Measurements from ENCODE around the gene SLC39A11.
A peak's percentile ranks its signal among the peaks of the same experiment; 100 is the strongest.
"Not testable (repeated sequence)": the region's sequence is repeated elsewhere in the genome, so short reads cannot be mapped to it uniquely, and the experiment has no call there.

The SLC39A11 gene

DNA sequence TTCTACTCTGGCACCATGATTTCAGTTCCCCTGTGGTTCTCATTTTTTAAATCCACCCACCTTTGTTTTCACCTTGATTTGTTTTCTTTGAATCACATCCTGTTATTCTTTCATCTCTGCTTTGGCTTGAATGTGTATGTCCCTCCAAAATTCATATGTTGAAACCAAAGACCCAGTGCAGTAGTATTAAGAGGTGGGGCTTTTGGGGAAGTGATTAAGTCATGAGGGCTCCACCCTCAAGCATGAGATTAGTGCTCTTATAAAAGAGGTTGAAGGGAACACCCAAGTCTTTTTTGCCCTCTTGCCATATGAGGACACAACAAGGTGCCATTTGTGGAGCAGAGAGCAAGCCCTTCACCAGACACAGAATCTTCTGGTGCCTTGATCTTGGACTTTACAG lies 382.3 kb downstream of the SLC39A11 start:
- DNase-seq, result no peak

DNA sequence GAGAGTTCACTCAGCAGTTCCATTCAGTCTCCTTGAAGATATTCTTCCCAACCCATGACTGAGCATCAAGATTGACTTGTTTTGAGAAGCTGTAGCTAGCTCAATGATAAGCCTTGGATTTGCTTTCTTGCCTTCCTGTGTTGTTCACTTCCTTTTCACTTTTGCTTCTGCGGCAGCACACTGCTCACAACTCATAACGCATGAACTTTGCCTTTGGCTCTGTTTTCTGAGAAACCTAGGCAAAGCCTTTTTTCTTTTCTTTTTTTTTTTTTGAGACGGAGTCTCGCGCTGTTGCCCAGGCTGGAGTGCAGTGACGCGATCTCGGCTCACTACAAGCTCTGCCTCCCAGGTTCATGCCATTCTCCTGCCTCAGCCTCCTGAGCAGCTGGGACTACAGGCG lies 383.8 kb downstream of the SLC39A11 start:
- DNase-seq, result not testable (repeated sequence)

DNA sequence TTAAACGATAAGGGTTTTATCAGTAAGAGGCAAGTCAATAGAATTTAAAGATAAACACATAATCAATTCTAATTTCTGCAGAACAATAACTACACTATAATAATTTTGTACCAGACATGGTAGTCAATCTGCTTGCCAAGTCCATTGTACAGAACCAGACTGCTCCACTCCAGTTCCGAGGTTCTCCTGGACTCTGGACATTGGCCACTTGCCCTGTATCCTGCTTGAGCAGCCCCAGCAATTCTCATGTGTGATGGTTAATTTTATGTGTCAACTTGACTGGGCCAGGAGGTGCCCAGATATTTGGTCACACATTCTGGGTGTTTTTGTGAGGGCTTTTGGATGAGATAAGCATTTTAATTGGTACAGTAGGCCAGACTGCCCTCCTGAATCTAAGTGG lies 384.6 kb downstream of the SLC39A11 start:
- DNase-seq, result no peak

DNA sequence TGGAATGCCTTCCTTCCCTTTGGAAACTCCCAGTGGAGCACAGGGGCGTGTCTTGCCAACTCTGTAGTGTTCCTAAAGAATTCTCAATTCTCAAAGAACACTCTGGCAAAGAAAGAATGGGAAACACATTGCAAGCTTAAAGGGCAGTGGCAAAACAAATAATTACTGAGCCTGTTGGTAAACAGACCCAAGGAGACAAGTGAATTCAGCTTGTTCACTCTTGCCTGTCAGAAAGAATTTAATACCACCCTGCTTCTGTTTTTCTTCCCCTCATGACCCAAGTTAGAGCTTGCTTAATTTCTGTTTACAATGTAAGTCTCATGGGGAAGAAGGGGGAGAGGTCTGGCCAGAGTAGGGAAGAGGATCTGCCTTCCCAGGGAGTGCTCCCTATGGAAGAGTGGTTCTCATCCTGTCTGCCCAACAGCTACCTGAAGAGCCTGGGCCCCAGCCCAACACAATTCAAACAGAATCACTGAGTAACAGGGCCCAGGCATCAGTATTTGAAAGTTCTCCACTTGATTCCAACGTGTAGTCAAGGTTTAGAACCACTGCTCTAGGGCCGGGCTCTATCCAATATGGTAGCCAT lies 386.0 kb downstream of the SLC39A11 start:
- no peak for DNase-seq

DNA sequence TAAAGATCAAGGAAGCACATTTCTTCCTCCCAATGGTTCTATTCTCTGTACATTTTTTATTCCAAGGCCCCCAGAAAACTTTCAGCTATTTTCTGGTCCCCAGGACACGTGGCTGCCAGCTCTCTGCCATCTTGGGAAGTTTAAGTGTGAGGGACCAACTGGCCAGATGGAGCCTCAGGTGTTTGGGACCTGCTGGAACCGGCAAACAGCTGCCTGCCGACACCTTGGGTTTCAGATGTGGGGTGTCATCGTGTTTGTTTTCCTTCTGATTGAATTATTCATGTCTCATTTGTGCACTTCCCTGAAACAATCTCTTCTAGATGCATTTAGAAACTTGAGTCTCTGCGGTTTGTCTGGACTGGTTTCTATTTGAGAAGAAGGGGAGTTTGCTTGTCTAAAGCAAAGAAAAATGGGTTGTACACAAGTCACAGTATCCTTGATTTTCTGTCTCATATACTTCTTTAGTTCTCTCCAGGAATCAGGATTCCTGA lies 386.5 kb downstream of the SLC39A11 start:
- no peak for DNase-seq

DNA sequence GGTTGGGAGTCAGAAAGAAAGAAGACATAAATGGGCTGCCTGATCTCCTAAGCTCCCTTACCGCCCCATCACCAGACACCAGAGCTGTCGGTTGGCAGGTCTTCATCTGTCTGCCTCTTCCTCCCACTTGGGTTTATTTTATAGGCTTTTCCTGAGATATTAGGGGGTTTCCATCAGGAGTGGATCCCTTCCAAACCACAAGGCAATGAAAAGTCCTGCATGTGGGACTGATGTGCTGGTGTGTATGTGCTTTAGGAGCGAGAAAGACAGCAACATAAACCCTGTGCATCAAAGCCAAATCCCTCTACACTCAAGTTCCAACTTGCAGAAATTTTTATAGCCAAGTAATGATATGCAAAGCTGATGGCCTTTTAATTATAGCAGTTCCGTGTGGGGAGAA lies 389.5 kb downstream of the SLC39A11 start:
- no peak for DNase-seq

DNA sequence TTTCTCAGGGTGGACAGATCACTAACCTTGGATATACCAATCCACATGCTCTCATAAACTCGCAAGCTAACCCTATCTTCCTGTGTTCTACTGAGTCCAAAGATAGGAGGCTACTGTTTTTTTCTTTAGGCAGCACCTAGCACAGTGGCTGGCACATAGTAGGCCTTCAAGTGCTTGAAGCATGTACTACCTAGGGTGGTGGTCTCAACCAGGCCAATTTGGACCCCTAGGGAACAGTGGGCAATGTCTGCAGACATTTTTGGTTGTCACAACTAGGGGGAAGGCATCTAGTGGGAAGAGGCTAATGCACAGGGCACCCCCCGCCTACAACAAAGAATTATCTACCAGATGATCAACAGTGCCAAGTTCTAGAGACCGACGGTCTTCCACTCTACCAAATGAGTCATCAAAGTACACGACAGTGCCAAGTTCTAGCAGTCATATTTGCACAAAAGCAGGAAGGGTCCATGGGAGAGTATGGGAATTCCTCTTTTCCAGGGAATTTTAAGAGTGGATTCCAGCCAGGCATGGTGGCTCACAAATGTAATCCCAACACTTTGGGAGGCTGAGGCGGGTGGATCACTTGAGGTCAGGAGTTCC lies 390.3 kb downstream of the SLC39A11 start:
- no peak for DNase-seq

DNA sequence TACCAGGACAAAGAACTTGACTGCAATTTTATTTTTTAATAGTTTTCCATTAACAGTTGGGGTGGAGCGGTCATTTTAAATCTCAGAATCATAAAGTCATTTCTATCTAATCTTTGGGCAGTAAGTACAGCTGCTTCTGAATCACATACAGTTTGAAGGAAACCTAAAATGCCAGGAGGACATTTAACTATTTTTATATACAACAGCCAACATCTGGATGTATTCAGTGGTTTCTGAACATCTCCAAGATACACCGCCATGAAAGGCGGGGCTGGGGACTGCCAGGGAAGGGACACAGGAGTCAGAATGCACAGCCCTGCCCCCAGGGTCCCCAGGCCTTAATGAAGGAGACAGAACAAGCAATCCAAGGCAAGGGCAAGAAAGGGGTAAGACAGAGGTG lies 392.3 kb downstream of the SLC39A11 start:
- no peak for DNase-seq

DNA sequence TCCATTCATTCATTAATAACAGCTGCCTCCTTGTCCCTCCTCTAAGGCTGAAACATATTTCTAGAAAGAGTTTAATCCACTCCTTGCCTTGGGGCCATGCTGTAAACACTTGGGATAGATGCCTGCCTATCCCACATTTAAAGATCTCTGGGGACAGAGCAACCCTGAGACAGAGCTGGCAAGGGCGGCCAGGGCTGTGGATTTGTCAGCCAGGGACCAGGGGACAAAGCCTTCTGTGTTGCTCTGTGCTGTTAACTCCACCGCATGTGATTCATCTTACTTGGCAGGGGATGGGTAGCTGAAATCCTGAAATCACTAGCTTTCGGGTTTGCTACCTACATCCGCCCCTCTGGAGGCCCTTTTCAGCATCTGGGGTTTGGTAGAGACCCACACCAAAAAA lies 392.9 kb downstream of the SLC39A11 start:
- peak; percentile 37 to 46 for DNase-seq

DNA sequence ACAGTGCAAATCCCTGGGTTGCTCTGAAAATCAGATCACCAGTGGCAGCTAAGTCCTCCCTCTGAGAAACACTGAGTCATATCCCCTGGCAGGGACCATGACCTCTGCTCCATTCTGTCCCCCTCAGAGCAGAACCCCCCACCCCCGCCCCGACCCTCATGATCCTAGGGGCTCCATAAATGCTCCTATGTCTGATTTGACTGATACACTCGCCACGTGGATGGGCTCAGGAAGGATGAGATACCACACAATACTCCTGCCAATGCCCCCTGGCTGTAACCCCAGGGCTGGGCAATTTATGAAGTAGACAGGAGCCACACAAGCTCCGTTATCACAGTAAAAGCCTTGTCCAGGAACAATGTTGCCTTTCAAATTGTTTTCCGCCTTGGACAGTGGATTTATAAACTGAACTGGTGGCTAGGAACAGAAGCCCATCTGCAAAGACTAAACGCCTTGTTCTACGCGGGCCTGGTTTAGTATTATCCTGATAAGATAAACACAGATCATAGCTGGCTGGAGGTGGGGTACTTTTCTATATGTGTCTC lies 394.8 kb downstream of the SLC39A11 start:
- peak; percentile 40 to 77 for DNase-seq

DNA sequence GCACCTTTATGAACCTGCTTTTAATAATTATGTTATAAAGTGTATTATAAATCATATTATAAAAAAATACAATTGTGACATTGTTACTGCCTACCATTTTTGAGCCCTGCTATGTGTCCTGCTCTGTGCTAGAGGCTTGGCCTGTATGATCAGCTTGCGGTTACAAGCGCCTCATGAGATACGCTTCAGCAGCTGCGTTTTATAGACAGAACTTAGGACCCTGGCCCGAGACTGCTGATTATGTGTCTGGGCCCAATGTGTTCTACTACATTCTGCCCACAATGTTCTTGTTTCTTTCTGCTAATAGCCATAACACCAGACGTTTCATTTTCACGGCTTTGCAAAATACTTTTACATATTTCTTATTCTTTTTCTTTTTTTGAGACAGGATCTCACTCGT lies 395.8 kb downstream of the SLC39A11 start:
- DNase-seq, result no peak

DNA sequence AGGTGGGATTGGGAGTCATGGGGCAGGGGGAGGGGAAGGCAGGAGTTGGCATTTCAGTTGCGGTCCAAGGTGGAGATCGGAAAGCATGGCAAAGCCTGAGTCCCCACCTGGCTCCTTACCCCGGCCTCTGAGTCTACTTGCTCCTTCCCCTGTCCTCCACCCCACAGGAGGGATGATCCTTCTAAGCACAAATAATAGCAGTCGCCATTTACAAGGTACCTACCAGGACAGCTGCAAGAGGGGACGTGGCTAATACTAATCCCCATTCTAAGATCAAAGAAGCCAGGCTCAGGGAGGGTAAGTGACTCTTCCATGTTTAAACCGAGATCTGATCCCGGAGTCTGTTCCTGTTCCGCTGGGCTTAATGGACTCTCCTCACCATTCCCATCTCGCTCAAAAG lies 396.3 kb downstream of the SLC39A11 start:
- DNase-seq, result no peak

DNA sequence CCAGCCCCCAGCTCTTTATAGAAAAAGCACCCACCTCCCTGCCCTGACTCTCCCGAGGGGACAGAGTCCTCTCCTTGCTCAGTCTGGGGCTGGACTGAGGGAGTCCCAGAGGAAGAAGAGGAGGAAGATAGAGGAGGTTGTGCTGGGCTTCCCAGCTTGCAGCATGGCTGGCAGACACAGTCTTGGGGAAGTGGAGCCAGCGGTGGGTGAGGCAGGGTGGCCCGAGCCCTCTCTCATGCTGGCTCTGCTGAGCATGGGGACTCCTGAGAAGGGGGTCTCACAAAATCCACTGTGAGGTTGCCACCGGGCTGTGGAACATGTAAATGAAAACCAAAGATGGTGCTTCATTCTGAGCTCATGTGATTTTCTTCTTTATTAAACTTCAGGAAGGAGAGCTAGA lies 398.5 kb downstream of the SLC39A11 start:
- no peak for DNase-seq

DNA sequence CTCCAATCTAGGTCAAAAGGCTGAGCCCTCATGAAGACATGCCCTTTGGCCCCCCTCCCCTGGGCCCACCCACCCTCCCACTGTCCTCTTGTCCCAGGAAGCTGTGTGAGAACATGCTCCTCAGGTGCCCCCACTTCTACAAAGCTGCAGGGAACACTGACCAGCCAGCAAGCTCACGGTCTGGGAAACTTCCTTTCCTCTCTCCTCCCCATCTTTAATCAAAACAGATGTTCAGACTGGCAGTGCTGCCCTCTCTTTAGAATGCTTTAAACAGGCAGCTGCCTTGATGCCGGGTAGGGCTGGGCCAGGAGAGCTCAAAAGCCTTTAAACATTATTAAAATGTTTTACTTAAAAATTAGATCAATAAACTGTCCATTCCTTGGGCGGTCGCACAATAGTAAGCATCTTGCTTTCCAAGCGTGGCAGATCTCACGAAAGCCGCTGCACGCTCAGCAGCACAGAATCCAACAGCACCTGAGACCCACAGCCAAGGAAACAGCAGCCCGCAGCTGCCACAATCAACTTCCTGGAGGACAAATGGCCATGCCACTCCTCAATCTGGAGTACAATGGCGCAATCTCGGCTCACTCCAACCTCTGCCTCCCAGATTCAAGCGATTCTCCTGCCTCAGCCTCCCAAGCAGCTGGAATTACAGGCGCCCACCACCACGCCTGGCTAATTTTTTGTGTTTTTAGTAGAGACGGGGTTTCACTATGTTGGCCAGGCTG lies 399.2 kb downstream of the SLC39A11 start:
- DNase-seq, result no peak

DNA sequence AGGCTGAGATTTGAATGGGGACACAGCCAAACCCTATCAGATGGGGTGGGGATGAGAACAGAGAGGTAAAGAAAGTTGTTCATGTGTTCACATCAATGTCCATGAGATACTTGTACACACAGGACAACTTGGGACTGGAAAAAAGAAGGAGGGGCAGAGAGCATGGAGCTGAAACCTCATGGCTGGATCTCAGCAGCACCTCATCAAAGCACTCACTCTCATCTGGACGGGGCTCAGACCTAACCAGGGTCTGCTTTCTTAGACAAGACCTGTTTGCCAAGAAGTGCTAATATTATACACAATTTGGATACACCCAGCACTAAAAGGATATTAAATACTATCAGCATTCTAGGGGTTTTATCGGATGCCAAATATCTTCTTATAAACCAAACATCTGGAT lies 399.8 kb downstream of the SLC39A11 start:
- no peak for DNase-seq

DNA sequence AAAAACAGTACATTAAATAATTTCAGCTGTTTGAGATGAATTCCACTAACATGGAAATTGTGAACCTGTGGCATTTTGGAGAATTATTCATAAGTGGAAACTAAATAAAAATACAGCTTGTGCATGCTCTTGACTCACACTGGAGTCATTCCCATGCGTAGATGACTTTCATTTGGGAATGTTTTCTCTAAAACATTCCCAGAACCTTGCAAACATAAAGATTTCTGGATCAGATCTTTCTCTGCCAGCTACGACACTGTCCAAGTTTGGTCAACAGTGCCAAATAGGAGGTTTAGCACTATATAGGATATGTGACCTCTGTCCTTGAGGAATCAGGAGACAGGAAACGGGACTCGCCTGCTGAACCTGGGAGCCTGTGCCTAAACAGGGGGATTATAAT lies 400.9 kb downstream of the SLC39A11 start:
- DNase-seq, result no peak

DNA sequence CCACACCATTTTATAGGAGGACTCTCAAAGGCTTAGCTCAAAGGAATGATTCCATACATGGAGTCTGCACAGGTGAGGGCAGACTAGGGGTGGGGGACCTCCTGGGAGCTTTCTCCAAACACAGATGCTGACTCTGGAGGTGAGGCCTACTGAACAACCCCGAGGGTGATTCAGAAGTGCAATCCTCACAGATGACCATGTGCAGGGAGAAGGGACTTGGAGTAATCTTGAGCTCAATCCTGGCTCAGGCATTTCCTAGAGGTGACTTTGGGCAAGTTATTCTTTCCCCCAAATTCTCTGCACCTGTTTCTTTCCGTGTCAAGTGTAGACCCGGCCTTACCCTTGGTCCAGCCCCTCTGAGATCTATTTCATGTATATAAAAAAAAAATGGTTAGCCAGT lies 401.5 kb downstream of the SLC39A11 start:
- DNase-seq, result no peak

DNA sequence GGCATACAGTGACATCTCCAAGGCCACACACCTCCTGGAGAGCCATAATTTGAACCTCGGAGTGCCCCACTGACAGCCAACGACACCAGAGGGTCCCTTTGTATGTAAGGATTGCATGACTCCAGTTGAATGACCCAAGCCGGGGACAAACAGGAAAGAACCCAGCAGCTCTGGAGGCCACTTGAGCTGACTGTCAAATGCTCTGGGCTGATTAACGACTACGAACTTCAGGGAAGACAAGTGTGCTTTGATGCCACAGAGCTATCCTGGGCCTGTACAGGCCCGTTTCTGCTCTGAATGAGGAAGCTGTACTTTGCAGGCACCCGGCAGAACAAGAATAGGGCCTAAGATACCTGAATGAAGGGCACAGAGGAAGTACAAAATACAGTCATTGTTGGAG lies 404.6 kb downstream of the SLC39A11 start:
- DNase-seq, result no peak

DNA sequence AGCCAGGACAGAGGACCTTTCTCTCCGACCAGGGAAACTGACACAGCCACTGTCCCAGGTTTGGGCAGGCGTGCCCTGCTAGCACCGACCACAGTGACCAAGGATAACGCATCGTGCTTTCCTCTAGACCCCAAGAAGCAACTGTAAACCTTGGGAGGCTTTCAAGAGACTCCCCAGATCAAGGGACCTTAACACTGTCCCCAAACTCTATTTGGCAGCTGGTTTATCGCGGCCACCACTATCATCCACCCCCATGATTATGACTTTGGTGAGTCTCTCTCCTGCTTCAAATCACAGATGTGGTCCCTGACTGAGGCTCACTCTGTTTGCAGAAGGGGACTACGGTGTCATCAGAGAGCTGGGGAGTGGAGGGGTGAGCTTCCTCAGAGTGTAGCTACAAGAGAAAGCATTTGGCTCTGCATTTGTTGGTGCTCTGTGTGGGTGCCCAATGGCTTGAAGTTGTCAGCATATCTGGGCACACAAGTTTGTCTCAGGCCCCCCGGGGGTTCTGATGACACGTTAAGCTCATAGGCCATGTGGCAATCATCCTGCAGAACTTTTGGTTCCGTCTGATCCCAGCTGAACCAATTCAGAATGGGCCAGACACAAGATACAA lies 408.0 kb downstream of the SLC39A11 start:
- DNase-seq, result no peak

DNA sequence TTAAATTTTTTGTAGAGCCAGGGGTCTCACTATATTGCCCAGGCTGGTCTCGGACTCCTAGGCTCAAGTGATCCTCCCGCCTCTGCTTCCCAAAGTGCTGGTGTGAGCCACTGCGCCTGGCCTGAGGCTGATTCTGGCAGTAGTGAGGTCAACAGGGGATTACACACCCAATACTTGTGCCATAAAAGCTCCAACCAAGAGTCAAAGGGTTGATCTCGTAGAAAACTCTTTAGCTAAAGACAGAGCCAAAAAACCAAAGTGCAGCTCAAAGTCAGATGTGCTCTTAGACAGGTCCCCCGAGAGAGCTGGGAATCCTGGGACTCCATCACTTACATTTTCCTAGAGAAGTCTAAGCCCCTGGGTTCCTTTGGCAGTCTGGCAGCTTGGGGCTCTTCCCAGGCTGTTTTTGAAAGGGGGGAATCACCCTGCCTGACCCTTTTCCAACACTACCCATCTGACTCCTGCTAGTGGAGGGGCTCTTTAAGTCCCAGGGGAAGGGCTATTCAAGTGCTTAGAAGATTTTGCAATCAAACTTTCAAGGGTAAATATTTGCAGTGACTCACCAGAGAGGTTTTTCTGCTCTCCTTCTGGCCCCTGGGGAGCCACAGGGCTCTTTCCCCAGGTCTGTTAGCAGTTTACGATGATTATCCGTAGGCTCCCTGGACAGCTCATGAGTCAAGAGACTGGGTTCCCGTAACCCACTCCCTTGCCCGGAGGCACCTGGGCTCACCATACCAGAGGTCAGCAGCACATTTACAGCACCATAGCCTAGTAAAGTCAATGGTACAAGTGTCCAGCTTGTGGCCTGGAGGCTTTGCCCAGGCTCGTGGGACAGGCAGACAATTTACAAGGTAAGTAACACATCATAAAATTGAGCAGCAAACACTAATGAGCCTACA lies 408.7 kb downstream of the SLC39A11 start:
- no peak for DNase-seq

DNA sequence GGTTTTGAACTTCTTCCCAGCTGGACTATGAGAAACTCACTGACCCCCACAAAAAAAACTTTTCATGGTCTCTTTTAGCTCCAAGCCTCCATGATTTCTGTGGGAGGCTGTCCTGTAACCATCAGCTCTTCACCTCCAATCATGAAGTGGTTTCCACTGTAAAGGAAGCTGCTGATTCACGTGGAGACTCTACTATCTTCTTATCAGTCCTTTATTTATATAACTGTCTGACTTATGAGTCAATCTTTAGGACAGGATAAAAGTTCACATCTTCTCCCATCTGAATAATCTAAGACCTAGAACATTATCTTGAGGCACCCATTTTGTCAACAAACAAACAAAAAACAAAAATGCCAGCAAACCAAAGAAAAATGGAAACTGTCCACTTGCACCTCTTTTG lies 409.9 kb downstream of the SLC39A11 start:
- no peak for DNase-seq

DNA sequence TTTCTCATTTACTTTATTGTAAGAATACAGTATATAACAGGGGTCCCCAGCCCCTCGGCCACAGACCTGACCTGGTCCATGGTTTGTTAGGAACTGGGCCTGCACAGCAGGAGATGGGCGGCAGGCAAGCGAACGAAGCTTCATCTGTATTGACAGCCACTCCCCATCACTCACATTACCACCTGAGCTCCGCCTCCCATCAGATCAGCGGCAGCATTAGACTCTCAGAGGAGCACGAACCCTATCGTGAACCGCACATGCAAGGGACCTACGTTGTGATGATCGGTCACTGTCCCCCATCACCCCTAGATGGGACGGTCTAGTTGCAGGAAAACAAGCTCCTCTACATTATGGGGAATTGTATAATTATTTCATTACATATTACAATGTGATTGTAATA lies 410.6 kb downstream of the SLC39A11 start:
- no peak for DNase-seq
